OCI-LY7 (cell line): Measurements from ENCODE around the gene CCDC142. TPM values are rescaled to one million over a fixed set of nuclear protein-coding genes. Genes with fewer than 3 reads are reported as not detected.
A peak's percentile ranks its signal among the peaks of the same experiment; 100 is the strongest.

Experiments used
- BruUV-seq: library from RNA; stranded (reverse); fragments of 400-500 nt; replicated peaks from 2 replicates; lab custom pipeline; 2021; lab: Mats Ljungman, UMichigan
- CTCF ChIA-PET: fragments of 300-600 bp; sonication (Branson Sonifier 250); formaldehyde crosslinking; loops from one replicate; lab custom pipeline; 2022; ENCODE audit warnings: antibody characterized with exemption; ENCODE audit not compliant: unreplicated experiment; lab: Charles Lee
- POLR2A ChIA-PET: fragments of 300-600 bp; sonication (Branson Sonifier 250); formaldehyde crosslinking; loops from one replicate; lab custom pipeline; 2022; ENCODE audit warnings: antibody characterized with exemption; lab: Charles Lee
- DNase-seq: peaks from one replicate; pipeline ENCODE4 v3.0.0-alpha.2; 2015; ENCODE audit warnings: low spot score
- H2AFZ ChIP-seq: fragments of 200-600 bp; sonication (generic), shearing (Covaris generic); 2 replicates; pipeline ENCODE4 v1.6.1; 2014; ENCODE audit warnings: mild to moderate bottlenecking, antibody characterized with exemption, low read length, moderate library complexity
- H3K27ac ChIP-seq: fragments of 200-600 bp; sonication (generic); 2 replicates; pipeline ENCODE4 v1.5.1; 2014; ENCODE audit warnings: mixed run types, low read depth, mild to moderate bottlenecking, moderate library complexity, low read length, inconsistent platforms; ENCODE audit not compliant: poor library complexity, severe bottlenecking
- H3K36me3 ChIP-seq: fragments of 200-600 bp; sonication (generic); 2 replicates; pipeline ENCODE4 v1.6.1; 2014; ENCODE audit warnings: mild to moderate bottlenecking, antibody characterized with exemption, low read length, moderate library complexity, mixed read lengths; ENCODE audit not compliant: insufficient read depth
- H3K4me1 ChIP-seq: fragments of 200-600 bp; sonication (generic); 2 replicates; pipeline ENCODE4 v1.5.1; 2014; ENCODE audit warnings: mild to moderate bottlenecking, low read length; ENCODE audit not compliant: insufficient read depth, poor library complexity, severe bottlenecking
- H3K4me2 ChIP-seq: fragments of 200-600 bp; sonication (generic); 2 replicates; pipeline ENCODE4 v1.6.1; 2014; ENCODE audit warnings: mild to moderate bottlenecking, low read length
- H3K4me3 ChIP-seq: fragments of 200-600 bp; sonication (generic); 2 replicates; pipeline ENCODE4 v1.5.1; 2014; ENCODE audit warnings: mild to moderate bottlenecking, low read depth, low read length; ENCODE audit not compliant: poor library complexity, severe bottlenecking
- H3K79me2 ChIP-seq: fragments of 200-600 bp; sonication (generic); 2 replicates; pipeline ENCODE4 v1.6.1; 2016; ENCODE audit warnings: low read depth, mild to moderate bottlenecking, low read length, moderate library complexity, mixed read lengths; ENCODE audit not compliant: insufficient read depth
- H3K9me2 ChIP-seq: fragments of 200-600 bp; sonication (generic); 2 replicates; pipeline ENCODE4 v1.6.1; 2016; ENCODE audit warnings: mild to moderate bottlenecking, low read length, mixed read lengths; ENCODE audit not compliant: insufficient read depth
- H3K9me3 ChIP-seq: fragments of 200-600 bp; sonication (generic); 2 replicates; pipeline ENCODE4 v1.6.1; 2014; ENCODE audit warnings: mild to moderate bottlenecking, mixed run types, low read length, mixed read lengths
- H4K20me1 ChIP-seq: fragments of 200-600 bp; sonication (generic); 2 replicates; pipeline ENCODE4 v1.6.1; 2014; ENCODE audit warnings: mild to moderate bottlenecking, antibody characterized with exemption, low read length, moderate library complexity, mixed read lengths; ENCODE audit not compliant: insufficient read depth
- CTCF ChIP-seq: fragments of 200-600 bp; sonication (generic); conservative IDR thresholded peaks from 2 replicates; pipeline ENCODE4 v1.5.1; 2014; ENCODE audit warnings: mild to moderate bottlenecking, antibody characterized with exemption, low read length, moderate library complexity, mixed read lengths
- EZH2phosphoT487 ChIP-seq: fragments of 200-600 bp; sonication (generic); IDR thresholded peaks from 2 replicates; pipeline ENCODE4 v1.6.1; 2018; ENCODE audit warnings: low read depth, borderline replicate concordance, mild to moderate bottlenecking, mixed run types, antibody characterized with exemption, low read length, moderate library complexity, mixed read lengths
- intact Hi-C: fragments of 100-400 bp; cut with micrococcal nuclease; formaldehyde crosslinking; loops from one replicate; pipeline ENCODE4 v1.10.0; 2022; ENCODE audit not compliant: unreplicated experiment
- total RNA-seq, 2 experiments: library from RNA; depleted of rRNA in 1 of 2; stranded (reverse); fragments of >200 nt in 1 of 2; shearing (Covaris generic) in 1 of 2; gene quantifications; 2 replicates each; pipeline ENCODE4 v1.2.3, GENCODE V29; 2014 to 2022

The CCDC142 gene
- total RNA-seq, 2 experiments from 2014 or later, result 42.5 to 53.0 TPM

GRCh38 chr2:74525717-74526648, 43.2 kb upstream of the CCDC142 start, which contains the start of gene DQX1:
Gene DQX1 (minus strand): TSS chr2:74526231. CDS start chr2:74525729, 502 bp downstream.
- DNase-seq, result peak; percentile 63
- no peaks in the 10 kb centered on the region for H3K9me2 ChIP-seq
- ChIA-PET POLR2A (interaction anchor here (0.6 to 1.0 kb wide), 2 partner anchors 8 to 15 kb away, joined by 3 read pairs; no protein-coding TSS in a partner anchor), CTCF (no interaction called here)
- H2AFZ ChIP-seq, result no peak within 1 kb of the TSS
- no peaks in the 10 kb centered on the region for H3K9me3 ChIP-seq
- peaks cover 5% of the 10 kb centered on the region; the same call in 1 of the 2 replicates for H4K20me1 ChIP-seq
- BruUV-seq, result no TSS peak
- H3K4me3 ChIP-seq, result no peak within 1 kb of the TSS
- H3K4me2 ChIP-seq, result 0 out of 2 replicates have a peak within 1 kb of the TSS, but pooled peaks have one; percentile 95
- peaks cover 21% of the 10 kb centered on the region for H3K4me1 ChIP-seq
- TF ChIP-seq EZH2phosphoT487 (no peak), CTCF (no peak)
- H3K27ac ChIP-seq, result no peak within 1 kb of the TSS
- peaks cover 32% of the 10 kb centered on the region for H3K79me2 ChIP-seq
- intact Hi-C loops, result no loop called here
- peaks cover 45% of the 10 kb centered on the region for H3K36me3 ChIP-seq

- POLR2A ChIA-PET, result interaction anchor here (0.6 kb wide), 1 partner anchor 16 kb away, joined by 3 read pairs; no protein-coding TSS in a partner anchor
- intact Hi-C loops, result no loop called here
- Histone ChIP-seq H2AFZ (no peak overlapping the region), H3K4me2 (no peak overlapping the region), H3K27ac (no peak overlapping the region), H4K20me1 (peaks cover 5% of the 10 kb centered on the region; the same call in 1 of the 2 replicates), H3K79me2 (peaks cover 28% of the 10 kb centered on the region), H3K4me3 (no peak overlapping the region), H3K9me3 (no peaks in the 10 kb centered on the region), H3K9me2 (no peaks in the 10 kb centered on the region), H3K4me1 (peaks cover 18% of the 10 kb centered on the region), H3K36me3 (peaks cover 43% of the 10 kb centered on the region)
- TF ChIP-seq CTCF (no peak), EZH2phosphoT487 (no peak)
- no TSS peak for BruUV-seq
- DNase-seq, result no peak
- CTCF ChIA-PET, result no interaction called here
These were observed 42.3 kb upstream of the CCDC142 start for GRCh38 chr2:74524955-74525716.
